Measurements from ENCODE around the gene NOP9. TPM values are rescaled to one million over a fixed set of nuclear protein-coding genes. Genes with fewer than 3 reads are reported as not detected.
A peak's percentile ranks its signal among the peaks of the same experiment; 100 is the strongest.

The NOP9 gene
- total and polyA plus RNA-seq, 9 of the 15 experiments (the other 6 are each of a cell fraction or from before 2014, with no cell fraction given): 1.0 to 27.9 (median 15.1) TPM

- TF ChIP-seq, protein P1, sequence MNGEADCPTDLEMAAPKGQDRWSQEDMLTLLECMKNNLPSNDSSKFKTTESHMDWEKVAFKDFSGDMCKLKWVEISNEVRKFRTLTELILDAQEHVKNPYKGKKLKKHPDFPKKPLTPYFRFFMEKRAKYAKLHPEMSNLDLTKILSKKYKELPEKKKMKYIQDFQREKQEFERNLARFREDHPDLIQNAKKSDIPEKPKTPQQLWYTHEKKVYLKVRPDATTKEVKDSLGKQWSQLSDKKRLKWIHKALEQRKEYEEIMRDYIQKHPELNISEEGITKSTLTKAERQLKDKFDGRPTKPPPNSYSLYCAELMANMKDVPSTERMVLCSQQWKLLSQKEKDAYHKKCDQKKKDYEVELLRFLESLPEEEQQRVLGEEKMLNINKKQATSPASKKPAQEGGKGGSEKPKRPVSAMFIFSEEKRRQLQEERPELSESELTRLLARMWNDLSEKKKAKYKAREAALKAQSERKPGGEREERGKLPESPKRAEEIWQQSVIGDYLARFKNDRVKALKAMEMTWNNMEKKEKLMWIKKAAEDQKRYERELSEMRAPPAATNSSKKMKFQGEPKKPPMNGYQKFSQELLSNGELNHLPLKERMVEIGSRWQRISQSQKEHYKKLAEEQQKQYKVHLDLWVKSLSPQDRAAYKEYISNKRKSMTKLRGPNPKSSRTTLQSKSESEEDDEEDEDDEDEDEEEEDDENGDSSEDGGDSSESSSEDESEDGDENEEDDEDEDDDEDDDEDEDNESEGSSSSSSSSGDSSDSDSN (IDR thresholded peaks at IDR 0.05; ENCODE audit: borderline replicate concordance in 1 of 2, low read depth in 2 of 2, low read length in 2 of 2): no peak
- TF ChIP-seq, protein P2, sequence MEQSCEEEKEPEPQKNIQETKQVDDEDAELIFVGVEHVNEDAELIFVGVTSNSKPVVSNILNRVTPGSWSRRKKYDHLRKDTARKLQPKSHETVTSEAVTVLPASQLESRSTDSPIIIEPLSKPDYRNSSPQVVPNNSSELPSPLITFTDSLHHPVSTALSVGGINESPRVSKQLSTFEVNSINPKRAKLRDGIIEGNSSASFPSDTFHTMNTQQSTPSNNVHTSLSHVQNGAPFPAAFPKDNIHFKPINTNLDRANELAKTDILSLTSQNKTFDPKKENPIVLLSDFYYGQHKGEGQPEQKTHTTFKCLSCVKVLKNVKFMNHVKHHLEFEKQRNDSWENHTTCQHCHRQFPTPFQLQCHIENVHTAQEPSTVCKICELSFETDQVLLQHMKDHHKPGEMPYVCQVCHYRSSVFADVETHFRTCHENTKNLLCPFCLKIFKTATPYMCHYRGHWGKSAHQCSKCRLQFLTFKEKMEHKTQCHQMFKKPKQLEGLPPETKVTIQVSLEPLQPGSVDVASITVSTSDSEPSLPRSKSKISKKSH (CRISPR knock-in tag; IDR thresholded peaks at IDR 0.05): no peak
- peak; percentile 81; the same call in 1 of the 2 replicates for TF ChIP-seq MTA3 (IDR thresholded peaks at IDR 0.05; ENCODE audit: borderline replicate concordance)
- no peak for TF ChIP-seq MCM7 (IDR thresholded peaks at IDR 0.05)
- no peak for TF ChIP-seq SETDB1 (IDR thresholded peaks at IDR 0.05; ENCODE audit: low read length)
- TF ChIP-seq GTF2B (IDR thresholded peaks at IDR 0.05; ENCODE audit: extremely low read depth, insufficient read length): no peak
- no peak for TF ChIP-seq TCFL5 (CRISPR knock-in tag; conservative IDR thresholded peaks at IDR 0.05)
- TF ChIP-seq, protein P3, sequence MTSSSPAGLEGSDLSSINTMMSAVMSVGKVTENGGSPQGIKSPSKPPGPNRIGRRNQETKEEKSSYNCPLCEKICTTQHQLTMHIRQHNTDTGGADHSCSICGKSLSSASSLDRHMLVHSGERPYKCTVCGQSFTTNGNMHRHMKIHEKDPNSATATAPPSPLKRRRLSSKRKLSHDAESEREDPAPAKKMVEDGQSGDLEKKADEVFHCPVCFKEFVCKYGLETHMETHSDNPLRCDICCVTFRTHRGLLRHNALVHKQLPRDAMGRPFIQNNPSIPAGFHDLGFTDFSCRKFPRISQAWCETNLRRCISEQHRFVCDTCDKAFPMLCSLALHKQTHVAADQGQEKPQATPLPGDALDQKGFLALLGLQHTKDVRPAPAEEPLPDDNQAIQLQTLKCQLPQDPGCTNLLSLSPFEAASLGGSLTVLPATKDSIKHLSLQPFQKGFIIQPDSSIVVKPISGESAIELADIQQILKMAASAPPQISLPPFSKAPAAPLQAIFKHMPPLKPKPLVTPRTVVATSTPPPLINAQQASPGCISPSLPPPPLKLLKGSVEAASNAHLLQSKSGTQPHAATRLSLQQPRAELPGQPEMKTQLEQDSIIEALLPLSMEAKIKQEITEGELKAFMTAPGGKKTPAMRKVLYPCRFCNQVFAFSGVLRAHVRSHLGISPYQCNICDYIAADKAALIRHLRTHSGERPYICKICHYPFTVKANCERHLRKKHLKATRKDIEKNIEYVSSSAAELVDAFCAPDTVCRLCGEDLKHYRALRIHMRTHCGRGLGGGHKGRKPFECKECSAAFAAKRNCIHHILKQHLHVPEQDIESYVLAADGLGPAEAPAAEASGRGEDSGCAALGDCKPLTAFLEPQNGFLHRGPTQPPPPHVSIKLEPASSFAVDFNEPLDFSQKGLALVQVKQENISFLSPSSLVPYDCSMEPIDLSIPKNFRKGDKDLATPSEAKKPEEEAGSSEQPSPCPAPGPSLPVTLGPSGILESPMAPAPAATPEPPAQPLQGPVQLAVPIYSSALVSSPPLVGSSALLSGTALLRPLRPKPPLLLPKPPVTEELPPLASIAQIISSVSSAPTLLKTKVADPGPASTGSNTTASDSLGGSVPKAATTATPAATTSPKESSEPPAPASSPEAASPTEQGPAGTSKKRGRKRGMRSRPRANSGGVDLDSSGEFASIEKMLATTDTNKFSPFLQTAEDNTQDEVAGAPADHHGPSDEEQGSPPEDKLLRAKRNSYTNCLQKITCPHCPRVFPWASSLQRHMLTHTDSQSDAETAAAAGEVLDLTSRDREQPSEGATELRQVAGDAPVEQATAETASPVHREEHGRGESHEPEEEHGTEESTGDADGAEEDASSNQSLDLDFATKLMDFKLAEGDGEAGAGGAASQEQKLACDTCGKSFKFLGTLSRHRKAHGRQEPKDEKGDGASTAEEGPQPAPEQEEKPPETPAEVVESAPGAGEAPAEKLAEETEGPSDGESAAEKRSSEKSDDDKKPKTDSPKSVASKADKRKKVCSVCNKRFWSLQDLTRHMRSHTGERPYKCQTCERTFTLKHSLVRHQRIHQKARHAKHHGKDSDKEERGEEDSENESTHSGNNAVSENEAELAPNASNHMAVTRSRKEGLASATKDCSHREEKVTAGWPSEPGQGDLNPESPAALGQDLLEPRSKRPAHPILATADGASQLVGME (CRISPR knock-in tag; IDR thresholded peaks at IDR 0.05): no peak
- TF ChIP-seq PURB (CRISPR knock-in tag; IDR thresholded peaks at IDR 0.05; ENCODE audit: low read depth): no peak
- no peak for TF ChIP-seq BRD4 (IDR thresholded peaks at IDR 0.05)
- peak; percentile 66; the same call in 1 of the 2 replicates for TF ChIP-seq JUN (IDR thresholded peaks at IDR 0.05; ENCODE audit: borderline replicate concordance, low read depth, low read length)
- TF ChIP-seq JUN (CRISPR knock-in tag; IDR thresholded peaks at IDR 0.05; ENCODE audit: borderline replicate concordance): no peak; the same call in 1 of the 2 replicates
- peak in 1 of 2 experiments; percentile 77; a peak in 1 of 4 replicates for TF ChIP-seq TBL1XR1 (IDR thresholded peaks at IDR 0.05; ENCODE audit: low read length in 2 of 2)
- TF ChIP-seq JUNB (CRISPR knock-in tag; conservative IDR thresholded peaks at IDR 0.05): no peak
- TF ChIP-seq ILK (tag; IDR thresholded peaks at IDR 0.05; ENCODE audit: borderline replicate concordance, low read depth): no peak
- 0 out of 4 replicates have a peak, but pooled peaks of 1 of the 2 experiments have one; percentile 40 for TF ChIP-seq HDAC1 (IDR thresholded peaks at IDR 0.05)
- TF ChIP-seq HNRNPK (IDR thresholded peaks at IDR 0.05; ENCODE audit: low read depth, low read length, poor library complexity, severe bottlenecking): no peak
Measured at GRCh38 chr14:24271134-24271833, 28.4 kb upstream of the NOP9 start, which contains the start of gene RABGGTA (continued).
